Measurements from ENCODE around the gene HERC2.

Gene HERC2

GRCh38 chr15:28093752-28094535 is 228.0 kb downstream of the HERC2 start:
- DNase-seq = peak in 1 of 2 experiments; percentile 25

- no peak for DNase-seq
Measured at GRCh38 chr15:28091313-28091712, 230.7 kb downstream of the HERC2 start.

- DNase-seq = peak; percentile 56 to 72
Measured at GRCh38 chr15:28086175-28086703, 235.7 kb downstream of the HERC2 start.

- no peak for DNase-seq
Measured at GRCh38 chr15:28085489-28086174, 236.3 kb downstream of the HERC2 start.

- DNase-seq = no peak
Measured at GRCh38 chr15:28084547-28084946, 237.4 kb downstream of the HERC2 start.

- no peak for DNase-seq
Measured at GRCh38 chr15:28082891-28083684, 238.9 kb downstream of the HERC2 start.

GRCh38 chr15:28081594-28081993 is 240.4 kb downstream of the HERC2 start:
- no peak for DNase-seq

- DNase-seq = no peak
Measured at GRCh38 chr15:28080386-28080785, 241.6 kb downstream of the HERC2 start.

GRCh38 chr15:28079313-28079969 is 242.5 kb downstream of the HERC2 start:
- no peak for DNase-seq

- no peak for DNase-seq
Measured at GRCh38 chr15:28078191-28078719, 243.7 kb downstream of the HERC2 start.

- DNase-seq = no peak
Measured at GRCh38 chr15:28075573-28075972, 246.4 kb downstream of the HERC2 start.

GRCh38 chr15:28068930-28069329 is 253.0 kb downstream of the HERC2 start:
- DNase-seq = no peak

GRCh38 chr15:28066231-28066630 is 255.7 kb downstream of the HERC2 start:
- DNase-seq = no peak

Data from NCI-H524 (cell line).